Raji (cell line): ENCODE measurements around the gene SH3TC1.

Source experiments
- POLR2A ChIP-seq: IDR thresholded peaks from 2 replicates; pipeline ENCODE4 v1.6.1; 2011; ENCODE audit warnings: low read depth, low read length, control low read depth; ENCODE audit not compliant: insufficient read depth

The SH3TC1 gene

DNA sequence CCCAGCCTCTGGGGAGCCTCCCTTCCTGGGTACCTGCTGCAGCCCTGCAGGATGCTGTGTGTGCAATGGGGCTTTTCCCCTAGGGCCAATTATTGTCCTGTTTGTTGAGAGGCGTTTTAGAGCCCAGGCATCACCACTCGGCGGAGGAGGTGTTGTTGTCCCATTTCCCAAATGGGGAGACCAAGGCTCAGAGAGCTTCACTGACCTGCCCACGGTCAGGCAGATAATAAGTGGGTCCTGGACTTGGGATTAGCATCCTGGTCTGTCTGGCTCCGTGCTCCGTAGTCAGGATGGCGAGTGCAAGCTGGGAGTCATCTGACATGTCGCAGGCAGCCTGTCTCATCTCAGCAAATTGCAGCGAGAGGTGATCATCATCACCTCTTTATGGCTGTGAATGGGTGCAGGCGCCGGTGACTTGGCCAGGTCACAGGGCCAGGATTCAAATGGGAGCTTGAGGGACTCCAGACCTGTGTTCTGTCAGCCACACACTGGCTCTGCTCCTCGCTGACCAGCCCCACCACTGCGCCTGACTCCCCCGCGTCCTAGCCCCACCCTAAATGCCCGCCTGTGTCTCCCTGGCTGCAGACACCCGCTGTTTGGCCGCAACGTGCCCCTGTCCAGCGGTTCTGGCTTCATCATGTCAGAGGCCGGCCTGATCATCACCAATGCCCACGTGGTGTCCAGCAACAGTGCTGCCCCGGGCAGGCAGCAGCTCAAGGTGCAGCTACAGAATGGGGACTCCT, 87.1 kb downstream of the SH3TC1 start:
- TF ChIP-seq POLR2A = no peak

DNA sequence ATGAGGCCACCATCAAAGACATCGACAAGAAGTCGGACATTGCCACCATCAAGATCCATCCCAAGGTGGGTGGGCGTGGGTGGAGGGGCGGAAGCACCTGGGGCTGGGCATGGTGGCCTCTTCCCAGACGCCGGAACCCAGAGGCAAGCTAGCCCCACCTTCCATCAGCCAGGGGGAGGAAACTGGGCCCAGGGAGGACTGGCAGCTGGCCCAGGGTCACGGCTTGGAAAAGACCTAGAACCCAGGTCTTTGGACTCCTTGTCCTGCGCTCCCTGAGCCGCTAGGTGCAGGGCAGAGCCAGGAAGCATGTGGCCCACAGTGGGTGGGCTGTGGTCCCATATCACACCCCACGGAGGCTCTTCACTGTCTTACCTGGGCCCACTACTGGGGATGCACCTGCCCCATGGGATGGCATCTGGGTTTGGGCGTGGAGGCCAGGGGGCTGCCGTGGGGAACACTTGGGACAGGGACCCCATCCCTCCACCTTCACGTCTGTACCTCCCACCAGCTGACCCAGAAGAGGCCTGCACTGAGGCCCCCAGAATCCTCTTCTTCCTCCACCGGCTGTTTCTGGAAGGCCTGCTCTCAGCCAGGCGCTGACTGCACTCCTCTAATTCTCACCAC, 87.7 kb downstream of the SH3TC1 start:
- no peak for TF ChIP-seq POLR2A

DNA sequence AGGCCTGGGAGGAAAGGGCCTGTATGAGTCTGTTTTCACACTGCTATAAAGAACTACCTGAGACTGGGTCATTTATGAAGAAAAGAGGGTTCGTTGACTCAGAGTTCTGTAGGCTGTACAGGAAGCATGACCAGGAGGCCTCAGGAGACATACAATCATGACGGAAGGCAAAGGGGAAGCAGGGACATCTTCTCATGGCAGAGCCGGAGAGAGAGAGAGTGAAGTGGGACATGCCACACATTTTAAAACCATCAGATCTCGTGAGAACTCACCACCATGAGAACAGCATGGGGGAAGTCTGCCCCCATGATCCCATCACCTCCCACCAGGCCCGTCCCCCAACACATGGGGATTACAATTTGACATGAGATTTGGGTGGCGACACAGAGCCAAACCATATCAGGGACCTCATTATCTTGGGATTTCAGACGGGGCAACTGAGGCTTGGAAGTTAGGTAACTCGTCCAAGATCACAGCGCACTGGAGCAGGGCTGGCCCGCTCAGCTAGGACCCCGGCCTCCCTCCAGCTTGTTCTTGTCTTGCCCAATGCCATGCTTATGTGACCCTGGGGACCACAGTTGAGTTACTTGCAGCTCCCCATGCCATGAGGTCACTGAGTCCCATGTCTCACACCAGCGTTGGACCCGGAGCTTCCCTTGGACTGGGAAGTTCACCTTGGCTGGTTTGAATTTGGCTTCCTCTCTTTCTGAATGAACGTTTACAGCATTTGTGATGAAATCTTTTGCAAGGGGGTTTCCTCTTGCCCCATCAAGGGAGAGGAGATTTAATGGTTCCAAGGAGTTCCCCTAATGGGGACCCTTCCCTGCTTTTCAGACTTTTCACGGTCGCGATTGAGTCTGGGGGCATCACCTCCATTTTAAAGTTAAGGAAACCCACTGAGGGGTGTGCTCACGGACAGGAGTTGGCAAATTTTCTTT, 88.5 kb downstream of the SH3TC1 start:
- no peak for TF ChIP-seq POLR2A

DNA sequence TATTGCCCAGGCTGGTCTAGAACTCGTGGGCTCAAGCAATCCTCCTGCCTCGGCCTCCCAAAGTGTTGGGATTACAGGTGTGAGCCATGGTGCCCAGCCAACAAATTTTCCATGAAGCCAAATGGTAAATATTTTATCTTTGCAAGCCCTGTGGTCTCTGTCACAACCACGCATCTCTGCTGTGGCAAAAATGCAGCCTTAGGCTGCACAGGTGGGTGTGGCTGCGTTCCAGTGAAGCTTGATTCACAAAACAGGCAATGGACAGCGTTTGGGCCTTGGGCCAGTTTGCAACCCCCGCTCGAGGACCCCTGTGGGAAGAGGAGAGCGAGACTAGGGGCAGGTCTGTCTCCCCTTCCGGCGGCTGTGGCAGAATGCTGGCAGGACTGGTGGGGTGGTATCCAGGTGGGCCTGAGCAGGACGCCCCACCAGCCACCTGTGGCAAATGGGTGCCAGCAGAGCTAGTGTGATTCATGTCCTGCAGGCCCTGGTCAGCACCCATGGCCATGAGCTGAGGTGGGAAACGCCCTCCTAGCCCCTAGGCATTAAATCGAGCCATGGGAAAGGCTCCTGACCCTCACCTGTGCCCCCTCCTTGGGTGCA, 90.2 kb downstream of the SH3TC1 start:
- TF ChIP-seq POLR2A = no peak

DNA sequence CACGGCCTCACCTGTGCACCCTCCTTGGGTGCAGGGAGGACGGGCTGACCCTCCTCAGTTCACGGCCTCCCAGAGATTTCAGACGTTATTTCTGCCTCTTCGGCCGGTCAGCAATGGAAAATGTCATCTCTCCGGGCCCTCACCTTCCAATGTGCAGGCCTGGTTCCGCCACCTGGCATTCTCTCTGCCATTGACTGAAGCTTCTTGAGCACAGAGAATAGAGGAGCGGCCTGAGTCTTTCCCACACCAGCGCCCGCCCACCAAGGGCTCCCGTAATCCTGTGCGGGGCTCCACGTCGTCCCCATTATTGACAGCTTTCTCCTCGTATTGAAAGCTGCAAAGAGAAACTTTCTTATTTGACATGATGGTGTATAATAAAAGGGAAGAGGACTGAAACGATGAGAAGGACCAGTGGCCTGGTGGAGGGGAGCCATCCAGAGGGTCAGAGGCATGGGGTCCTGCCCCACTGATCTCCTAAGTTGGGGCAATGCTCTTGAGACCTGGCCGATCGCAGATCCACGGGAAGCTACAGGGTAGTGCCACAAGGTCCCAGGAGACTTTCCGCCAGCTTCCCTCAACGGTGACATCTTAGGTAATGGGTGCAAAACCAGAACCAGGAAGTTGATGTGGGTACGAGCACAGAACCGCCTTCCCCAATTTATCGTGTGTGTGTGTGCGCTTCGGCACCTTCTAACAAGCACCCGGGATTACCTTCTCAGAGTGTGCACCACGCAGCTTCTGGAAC, 91.0 kb downstream of the SH3TC1 start:
- TF ChIP-seq POLR2A = no peak

DNA sequence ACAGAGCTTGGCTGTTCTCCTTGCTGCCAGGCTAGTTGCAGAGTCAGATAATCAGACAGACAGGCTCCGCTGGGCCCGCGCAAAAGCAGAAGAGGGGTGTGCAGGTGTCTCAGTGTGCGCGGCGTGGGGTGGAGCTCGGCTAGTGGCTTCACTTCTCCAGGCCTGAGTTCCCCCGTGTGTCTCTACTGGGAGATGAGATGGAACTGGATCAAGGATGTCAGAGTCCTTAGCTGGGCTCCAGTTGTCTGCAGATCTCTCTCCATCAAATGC, 91.5 kb downstream of the SH3TC1 start:
- no peak for TF ChIP-seq POLR2A
